ENCODE results near the gene CCHCR1.
A peak's percentile ranks its signal among the peaks of the same experiment; 100 is the strongest.

CCHCR1 gene

GRCh38 chr6:31126396-31127175 lies 31.0 kb downstream of the CCHCR1 start:
- Mint-ChIP-seq H3K4me1 (peaks cover 43% of the 10 kb centered on the region), H3K9me3 (no peaks in the 10 kb centered on the region), H3K36me3 (ENCODE audit: low read depth) (no peaks in the 10 kb centered on the region), H3K27me3 (ENCODE audit: low read depth) (peaks cover 28% of the 10 kb centered on the region), H3K27ac (peak overlapping the region in 2 of 3 experiments; percentile 2 to 31), H3K4me3 (no peak overlapping the region)
- TF ChIP-seq, protein P1, sequence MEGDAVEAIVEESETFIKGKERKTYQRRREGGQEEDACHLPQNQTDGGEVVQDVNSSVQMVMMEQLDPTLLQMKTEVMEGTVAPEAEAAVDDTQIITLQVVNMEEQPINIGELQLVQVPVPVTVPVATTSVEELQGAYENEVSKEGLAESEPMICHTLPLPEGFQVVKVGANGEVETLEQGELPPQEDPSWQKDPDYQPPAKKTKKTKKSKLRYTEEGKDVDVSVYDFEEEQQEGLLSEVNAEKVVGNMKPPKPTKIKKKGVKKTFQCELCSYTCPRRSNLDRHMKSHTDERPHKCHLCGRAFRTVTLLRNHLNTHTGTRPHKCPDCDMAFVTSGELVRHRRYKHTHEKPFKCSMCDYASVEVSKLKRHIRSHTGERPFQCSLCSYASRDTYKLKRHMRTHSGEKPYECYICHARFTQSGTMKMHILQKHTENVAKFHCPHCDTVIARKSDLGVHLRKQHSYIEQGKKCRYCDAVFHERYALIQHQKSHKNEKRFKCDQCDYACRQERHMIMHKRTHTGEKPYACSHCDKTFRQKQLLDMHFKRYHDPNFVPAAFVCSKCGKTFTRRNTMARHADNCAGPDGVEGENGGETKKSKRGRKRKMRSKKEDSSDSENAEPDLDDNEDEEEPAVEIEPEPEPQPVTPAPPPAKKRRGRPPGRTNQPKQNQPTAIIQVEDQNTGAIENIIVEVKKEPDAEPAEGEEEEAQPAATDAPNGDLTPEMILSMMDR (IDR thresholded peaks at IDR 0.05; ENCODE audit: unreplicated experiment in 3 of 3): no peak

DNA sequence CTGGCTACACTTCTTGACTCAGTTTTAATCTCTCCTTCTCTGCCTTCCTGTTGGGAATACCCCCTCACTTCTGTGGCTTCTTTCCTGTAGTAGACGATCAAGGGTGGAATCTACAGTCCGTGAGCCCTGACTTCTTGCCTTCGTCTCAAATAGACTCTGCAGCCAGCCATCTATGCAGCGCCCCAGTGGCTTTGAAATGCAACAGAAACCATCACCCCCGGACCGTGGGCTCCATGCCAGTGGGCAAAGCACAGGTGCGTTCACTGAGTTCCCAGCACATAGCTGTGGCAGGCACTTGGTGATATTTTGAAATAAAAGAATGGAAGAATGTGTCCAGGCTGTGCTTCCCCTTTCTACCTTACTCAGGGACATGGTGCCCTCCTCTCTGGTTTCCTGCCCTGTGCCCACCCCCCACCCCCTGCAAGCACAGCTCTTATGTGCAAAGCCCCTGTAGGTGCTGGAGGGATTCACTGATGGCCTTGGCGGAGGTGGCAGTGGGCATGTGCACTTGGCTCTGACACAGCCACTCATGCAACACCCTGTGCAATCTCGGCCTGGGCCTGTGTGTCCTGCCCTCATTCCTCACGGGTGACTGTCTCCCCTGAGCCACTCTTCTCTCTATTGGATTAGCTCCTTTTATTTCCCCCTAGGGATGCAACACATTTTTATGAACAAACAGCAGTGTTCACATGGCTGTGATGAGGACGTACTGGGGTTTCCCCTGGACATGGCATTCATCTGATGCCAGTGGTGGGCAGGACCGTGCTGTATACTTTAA lies 31.8 kb downstream of the CCHCR1 start:
- Mint-ChIP-seq H3K4me1 (peaks cover 44% of the 10 kb centered on the region), H3K27me3 (ENCODE audit: low read depth) (peaks cover 27% of the 10 kb centered on the region), H3K27ac (peak overlapping the region in 2 of 3 experiments; percentile 71 to 79), H3K9me3 (no peaks in the 10 kb centered on the region), H3K36me3 (ENCODE audit: low read depth) (no peaks in the 10 kb centered on the region), H3K4me3 (no peak overlapping the region)
- TF ChIP-seq, protein P1 (IDR thresholded peaks at IDR 0.05; ENCODE audit: unreplicated experiment in 3 of 3): no peak

GRCh38 chr6:31125162-31125561 lies 32.4 kb downstream of the CCHCR1 start:
- no peaks in the 10 kb centered on the region for H3K9me3 Mint-ChIP-seq

DNA sequence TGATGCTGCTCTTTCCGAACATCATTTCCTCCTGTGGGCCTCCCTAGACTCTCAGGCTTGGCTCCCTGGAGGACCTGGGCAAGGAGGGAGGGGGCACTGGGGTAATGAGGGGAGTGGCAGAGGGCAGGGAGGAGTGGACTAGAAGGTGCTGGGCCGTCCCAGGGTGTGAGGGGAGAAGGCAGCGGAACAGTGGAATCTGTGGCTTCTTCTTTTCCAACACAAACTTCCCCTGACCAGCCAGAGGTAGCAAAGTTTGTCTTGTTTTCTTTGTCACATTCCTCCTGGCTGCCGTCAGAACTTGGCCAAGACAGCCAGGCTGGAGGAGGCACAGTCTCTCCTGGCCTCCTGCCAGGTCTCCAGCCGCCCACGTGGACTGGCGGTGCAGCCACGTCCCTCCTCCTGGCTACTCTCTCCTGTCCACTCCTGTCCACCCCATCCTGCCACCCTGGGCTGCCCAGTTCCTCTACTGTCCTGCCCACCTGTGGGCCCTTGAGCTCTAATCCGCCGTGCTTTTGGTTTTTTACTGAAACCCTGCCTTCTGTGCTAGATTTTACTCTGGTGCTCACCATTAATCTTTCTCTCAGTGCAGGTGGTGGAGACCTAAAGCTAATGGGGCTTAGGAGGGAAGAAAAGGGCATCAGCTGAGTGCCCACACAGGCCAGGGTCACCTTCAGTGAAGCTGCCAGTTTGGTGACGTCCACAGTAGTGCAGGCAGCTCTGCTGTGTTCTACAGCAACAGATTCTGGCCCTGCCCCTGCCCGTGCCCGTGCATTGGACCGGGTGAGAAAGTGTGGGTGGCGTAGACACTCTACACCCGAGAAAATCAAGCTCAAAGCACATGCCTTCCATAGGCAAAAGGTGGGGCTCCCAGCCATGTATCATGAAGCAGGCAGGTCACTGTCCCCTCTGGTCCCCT lies 34.6 kb downstream of the CCHCR1 start:
- Mint-ChIP-seq H3K36me3 (ENCODE audit: low read depth) (no peaks in the 10 kb centered on the region), H3K27ac (peak overlapping the region; percentile 79 to 95 (median 84)), H3K4me3 (no peak overlapping the region), H3K9me3 (no peaks in the 10 kb centered on the region), H3K27me3 (ENCODE audit: low read depth) (peaks cover 13% of the 10 kb centered on the region), H3K4me1 (peaks cover 41% of the 10 kb centered on the region)
- TF ChIP-seq, protein P1 (IDR thresholded peaks at IDR 0.05; ENCODE audit: unreplicated experiment in 3 of 3): no peak

More at GRCh38 chr6:31125162-31125561, 32.4 kb downstream of the CCHCR1 start:
- H3K4me3 Mint-ChIP-seq: peak overlapping the region in 1 of 3 experiments; percentile 27
- no peaks in the 10 kb centered on the region for H3K36me3 Mint-ChIP-seq (ENCODE audit: low read depth)
- H3K27ac Mint-ChIP-seq: peak overlapping the region; percentile 50 to 79 (median 71)
- H3K4me1 Mint-ChIP-seq: peaks cover 44% of the 10 kb centered on the region
- TF ChIP-seq, protein P1 (IDR thresholded peaks at IDR 0.05; ENCODE audit: unreplicated experiment in 3 of 3): no peak
- H3K27me3 Mint-ChIP-seq (ENCODE audit: low read depth): peaks cover 26% of the 10 kb centered on the region

GRCh38 chr6:31121131-31121790 lies 36.3 kb downstream of the CCHCR1 start:
- TF ChIP-seq, protein P1 (IDR thresholded peaks at IDR 0.05; ENCODE audit: unreplicated experiment in 3 of 3): no peak
- Mint-ChIP-seq H3K9me3 (no peaks in the 10 kb centered on the region), H3K27ac (peak overlapping the region in 2 of 3 experiments; percentile 56 to 58), H3K4me1 (peaks cover 43% of the 10 kb centered on the region), H3K36me3 (ENCODE audit: low read depth) (no peaks in the 10 kb centered on the region), H3K4me3 (no peak overlapping the region), H3K27me3 (ENCODE audit: low read depth) (peaks cover 6% of the 10 kb centered on the region)

All from nephron (organoid).